GM12892 (cell line): ENCODE measurements around the gene PPIF.

Source experiments
- POLR2A ChIP-seq: IDR thresholded peaks from 2 replicates; pipeline ENCODE4 v1.6.1; 2011; ENCODE audit warnings: low read depth, low read length, control low read depth
- POLR2AphosphoS5 ChIP-seq: IDR thresholded peaks from 2 replicates; pipeline ENCODE4 v1.6.1; 2011; ENCODE audit warnings: low read depth, low read length, control low read depth

DNA sequence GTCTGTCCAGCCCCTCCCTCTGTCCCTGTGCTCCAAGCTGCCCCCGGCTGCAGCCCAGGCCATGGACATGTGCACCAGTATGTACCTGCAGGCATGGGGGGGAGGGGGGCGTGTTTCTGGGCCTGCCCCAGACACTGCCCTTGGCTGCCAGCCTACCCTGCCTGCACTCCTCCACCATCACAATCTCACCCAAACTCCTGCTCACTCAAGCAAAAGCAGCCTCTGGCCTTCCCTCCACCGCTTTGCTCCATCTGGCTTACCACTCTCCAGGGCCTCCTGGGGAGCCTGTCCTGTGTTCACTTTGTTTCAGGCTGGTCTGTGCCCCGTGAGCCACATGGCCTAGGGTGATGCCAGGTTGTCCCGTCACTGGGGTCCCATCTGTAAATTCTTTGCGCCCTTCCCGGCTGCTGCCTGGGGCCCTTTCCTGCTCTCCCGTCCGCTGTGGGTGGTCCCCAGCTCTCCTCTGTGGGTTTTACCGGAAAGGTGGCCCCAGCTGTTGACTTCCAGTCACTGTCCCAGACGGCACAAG is 33.3 kb upstream of the PPIF start:
- TF ChIP-seq POLR2A (peak; percentile 12; the same call in 1 of the 2 replicates), POLR2AphosphoS5 (no peak; the same call in 1 of the 2 replicates)
